Measurements from ENCODE around the gene NOS3.
"Not testable (repeated sequence)": the region's sequence is repeated elsewhere in the genome, so short reads cannot be mapped to it uniquely, and the experiment has no call there.

NOS3 gene

GRCh38 chr7:151005566-151005965 is 14.7 kb downstream of the NOS3 start:
- DNase-seq, result no peak

GRCh38 chr7:151006590-151007300 is 15.9 kb downstream of the NOS3 start:
- DNase-seq, result no peak

GRCh38 chr7:151007469-151007898 is 16.7 kb downstream of the NOS3 start:
- no peak for DNase-seq

- DNase-seq, result no peak
Measured at GRCh38 chr7:151008143-151008510, 17.3 kb downstream of the NOS3 start.

- peak; percentile 63 for DNase-seq
Measured at GRCh38 chr7:151008511-151009323, 17.9 kb downstream of the NOS3 start.

GRCh38 chr7:151009327-151010036 is 18.7 kb downstream of the NOS3 start:
- DNase-seq, result no peak

- no peak for DNase-seq
Measured at GRCh38 chr7:151010037-151010306, 19.2 kb downstream of the NOS3 start.

- peak; percentile 65 for DNase-seq
Measured at GRCh38 chr7:151010307-151011096, 19.7 kb downstream of the NOS3 start.

GRCh38 chr7:151011097-151011409 is 20.2 kb downstream of the NOS3 start:
- DNase-seq, result no peak

GRCh38 chr7:151011616-151012015 is 20.8 kb downstream of the NOS3 start:
- DNase-seq, result not testable (repeated sequence)

- no peak for DNase-seq
Measured at GRCh38 chr7:151012031-151012692, 21.3 kb downstream of the NOS3 start.

GRCh38 chr7:151012911-151013347 is 22.1 kb downstream of the NOS3 start:
- peak; percentile 86 for DNase-seq

- no peak for DNase-seq
Measured at GRCh38 chr7:151013356-151013732, 22.5 kb downstream of the NOS3 start.

- DNase-seq, result peak; percentile 96
Measured at GRCh38 chr7:151013733-151014497, 23.1 kb downstream of the NOS3 start.

- no peak for DNase-seq
Measured at GRCh38 chr7:151014950-151015349, 24.1 kb downstream of the NOS3 start.

GRCh38 chr7:151015967-151016366 is 25.1 kb downstream of the NOS3 start:
- no peak for DNase-seq

- no peak for DNase-seq
Measured at GRCh38 chr7:151016505-151016904, 25.7 kb downstream of the NOS3 start.

GRCh38 chr7:151016942-151017341 is 26.1 kb downstream of the NOS3 start:
- no peak for DNase-seq

- no peak for DNase-seq
Measured at GRCh38 chr7:151017370-151017952, 26.6 kb downstream of the NOS3 start.

- DNase-seq, result peak; percentile 95
Measured at GRCh38 chr7:151017953-151018420, 27.2 kb downstream of the NOS3 start.

GRCh38 chr7:151018421-151019129 is 27.8 kb downstream of the NOS3 start:
- DNase-seq, result peak; percentile 80

Measured in eye (tissue), 1 donor.